Measurements from ENCODE around the gene RPA1.

GRCh38 chr17:1829216-1829591 is 601 bp upstream of the RPA1 start:
- TF ChIP-seq TAF1 (IDR thresholded peaks at IDR 0.05; ENCODE audit: borderline replicate concordance, low read depth, low read length) (no peak), POLR2A (IDR thresholded peaks at IDR 0.05; ENCODE audit: low read depth, low read length) (no peak), POLR2AphosphoS5 (IDR thresholded peaks at IDR 0.05; ENCODE audit: low read depth, low read length) (peak; percentile 8; the same call in 1 of the 2 replicates)
